Measurements from ENCODE around the gene MFAP4. TPM values are rescaled to one million over a fixed set of nuclear protein-coding genes. Genes with fewer than 3 reads are reported as not detected.

MFAP4 gene
- total RNA-seq, 1 experiment from 2014 or later, result not detected

DNA sequence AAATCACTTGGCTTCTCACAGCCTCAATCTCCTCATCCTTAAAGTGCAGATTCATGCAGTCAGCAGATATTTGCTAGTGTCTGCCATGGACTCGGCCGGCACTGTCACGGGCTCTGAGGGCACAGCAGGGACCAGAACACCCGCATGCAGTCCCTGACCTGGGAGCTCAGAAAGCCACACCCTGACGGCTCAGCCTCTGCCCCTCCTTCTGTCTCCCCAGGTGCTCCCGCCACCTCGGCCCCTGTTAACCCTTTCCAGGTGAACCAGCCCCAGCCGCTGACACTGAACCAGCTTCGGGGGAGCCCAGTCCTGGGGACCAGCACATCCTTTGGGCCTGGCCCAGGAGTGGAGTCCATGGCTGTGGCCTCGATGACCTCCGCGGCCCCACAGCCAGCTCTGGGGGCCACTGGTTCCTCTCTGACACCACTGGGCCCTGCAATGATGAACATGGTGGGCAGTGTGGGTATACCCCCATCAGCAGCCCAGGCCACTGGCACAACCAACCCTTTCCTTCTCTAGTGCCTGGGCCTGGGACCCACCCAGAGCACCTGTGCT, 53.2 kb downstream of the MFAP4 start:
- no peak overlapping the region for H2AFZ ChIP-seq (ENCODE audit: low read length)
- H3K36me3 ChIP-seq (ENCODE audit: low read depth, low read length), result no peaks in the 10 kb centered on the region
- H3K9ac ChIP-seq (ENCODE audit: low read length), result no peak overlapping the region
- no peaks in the 10 kb centered on the region for H3F3A ChIP-seq (ENCODE audit: low read length, unreplicated experiment)
- H3K4me2 ChIP-seq (ENCODE audit: low read length), result no peak overlapping the region
- no peaks in the 10 kb centered on the region for H3K9me3 ChIP-seq (ENCODE audit: low read length)
- no peaks in the 10 kb centered on the region for H3K4me1 ChIP-seq (ENCODE audit: insufficient read depth, low read length)
- intact Hi-C loops (cut with micrococcal nuclease), result no loop called here
- no peaks in the 10 kb centered on the region for H3K9me2 ChIP-seq (replicated peaks; ENCODE audit: low read length)
- BruUV-seq (replicated peaks), result no TSS peak
- ATAC-seq, result no peak
- H3K27me3 ChIP-seq (ENCODE audit: low read length), result no peaks in the 10 kb centered on the region
- no peaks in the 10 kb centered on the region for H3K79me2 ChIP-seq (ENCODE audit: low read length)
- no peak for DNase-seq
- CTCF ChIA-PET, result no interaction called here
- no peak overlapping the region for H3K4me3 ChIP-seq (ENCODE audit: low read length)
- no peaks in the 10 kb centered on the region for H4K20me1 ChIP-seq (ENCODE audit: low read length)
- TF ChIP-seq, protein P1, sequence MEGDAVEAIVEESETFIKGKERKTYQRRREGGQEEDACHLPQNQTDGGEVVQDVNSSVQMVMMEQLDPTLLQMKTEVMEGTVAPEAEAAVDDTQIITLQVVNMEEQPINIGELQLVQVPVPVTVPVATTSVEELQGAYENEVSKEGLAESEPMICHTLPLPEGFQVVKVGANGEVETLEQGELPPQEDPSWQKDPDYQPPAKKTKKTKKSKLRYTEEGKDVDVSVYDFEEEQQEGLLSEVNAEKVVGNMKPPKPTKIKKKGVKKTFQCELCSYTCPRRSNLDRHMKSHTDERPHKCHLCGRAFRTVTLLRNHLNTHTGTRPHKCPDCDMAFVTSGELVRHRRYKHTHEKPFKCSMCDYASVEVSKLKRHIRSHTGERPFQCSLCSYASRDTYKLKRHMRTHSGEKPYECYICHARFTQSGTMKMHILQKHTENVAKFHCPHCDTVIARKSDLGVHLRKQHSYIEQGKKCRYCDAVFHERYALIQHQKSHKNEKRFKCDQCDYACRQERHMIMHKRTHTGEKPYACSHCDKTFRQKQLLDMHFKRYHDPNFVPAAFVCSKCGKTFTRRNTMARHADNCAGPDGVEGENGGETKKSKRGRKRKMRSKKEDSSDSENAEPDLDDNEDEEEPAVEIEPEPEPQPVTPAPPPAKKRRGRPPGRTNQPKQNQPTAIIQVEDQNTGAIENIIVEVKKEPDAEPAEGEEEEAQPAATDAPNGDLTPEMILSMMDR (conservative IDR thresholded peaks at IDR 0.05; ENCODE audit: low read depth, low read length), result no peak
- TF ChIP-seq EZH2 (IDR thresholded peaks at IDR 0.05; ENCODE audit: low read length, unreplicated experiment) (no peak), EZH2phosphoT487 (IDR thresholded peaks at IDR 0.05; ENCODE audit: borderline replicate concordance, low read length) (no peak)
- POLR2A ChIA-PET (ENCODE audit: unreplicated experiment), result no interaction called here
- no peak overlapping the region for H3K27ac ChIP-seq (ENCODE audit: low read length)

Small RNAs within 50 kb of the gene (microRNA-seq; reads per million reads assigned to microRNA genes)
- 1,001 reads per million, percentile 84 among the genes with 10 or more reads in this experiment for gene MIR1180 (ENCODE audit: unreplicated experiment)

Other genes with a start within 250 kb of the MFAP4 start
- gene EPN2, start 149.8 kb downstream of the MFAP4 start, total RNA-seq (2014; rRNA removed), result 46.4 and 50.6 TPM in 2 replicates
- gene B9D1, start 24.5 kb downstream of the MFAP4 start, total RNA-seq (2014; rRNA removed), result 42.8 and 48.0 TPM in 2 replicates
- 9.8 and 18.5 TPM in 2 replicates for gene MAPK7, start 8.7 kb downstream of the MFAP4 start, total RNA-seq (2014; rRNA removed)
- 0.18 and 1.0 TPM in 2 replicates for gene RNF112, start 24.0 kb upstream of the MFAP4 start, total RNA-seq (2014; rRNA removed)
- 0.12 and 0.15 TPM in 2 replicates for gene SLC47A1, start 146.7 kb upstream of the MFAP4 start, total RNA-seq (2014; rRNA removed)